SU-DHL-6 (cell line): ENCODE data around the gene STK10.

Source experiments
- EZH2phosphoT487 ChIP-seq: fragments of 200-600 bp; sonication (generic), shearing (Covaris generic); conservative IDR thresholded peaks from 2 replicates; pipeline ENCODE4 v1.6.1; 2018; ENCODE audit warnings: mild to moderate bottlenecking, antibody characterized with exemption, low read length, moderate library complexity, mixed read lengths
- TF ChIP-seq, protein P1 (sequence below): fragments of 200-600 bp; sonication (generic); IDR thresholded peaks from one replicate; pipeline ENCODE4 v1.5.1; 2017; ENCODE audit warnings: antibody characterized with exemption, mild to moderate bottlenecking, low read length, moderate library complexity; ENCODE audit not compliant: insufficient read depth, poor library complexity, severe bottlenecking

DNA sequence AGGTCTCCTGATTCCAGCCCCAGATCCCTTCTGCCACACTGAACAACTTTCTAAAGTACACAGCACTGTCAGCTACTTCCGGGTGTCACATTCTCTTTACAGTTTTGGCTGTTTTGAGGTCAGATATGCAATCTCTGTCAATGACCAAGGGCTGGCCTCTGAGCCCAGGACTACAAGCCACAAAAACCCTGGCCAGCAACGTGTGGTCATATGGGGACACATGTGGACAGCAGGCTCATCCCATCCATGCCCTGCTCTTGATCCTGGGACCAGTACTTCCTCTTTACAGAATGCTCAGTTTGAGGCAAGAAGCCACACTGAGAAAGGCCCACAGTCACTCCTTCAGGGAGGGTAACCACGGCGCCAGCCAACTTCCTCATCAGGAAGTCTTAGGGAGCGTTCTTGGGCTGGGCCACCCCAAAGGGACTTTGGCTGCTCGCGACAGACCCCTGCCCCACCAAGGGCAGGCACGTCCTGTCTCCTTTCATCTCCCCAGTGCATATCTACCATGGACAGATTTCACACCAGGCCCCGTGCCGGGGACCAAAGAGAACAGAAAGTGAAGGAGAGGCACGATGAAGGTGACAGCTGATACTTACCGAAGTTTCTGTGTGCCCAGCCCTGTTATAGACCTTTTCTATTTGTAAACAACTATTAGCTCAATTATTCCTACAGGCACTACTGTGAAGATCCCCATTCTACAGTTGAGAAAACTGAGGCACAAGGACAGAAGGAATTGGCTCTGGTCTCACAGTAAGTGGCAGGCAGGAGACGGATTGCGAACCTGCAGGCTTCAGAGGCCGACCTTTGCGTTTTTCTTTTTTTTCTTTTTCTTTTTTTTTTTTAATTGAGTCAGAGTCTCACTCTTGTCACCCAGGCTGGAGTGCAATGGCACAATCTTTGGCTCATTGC, 37.3 kb downstream of the STK10 start:
- TF ChIP-seq, protein P1, sequence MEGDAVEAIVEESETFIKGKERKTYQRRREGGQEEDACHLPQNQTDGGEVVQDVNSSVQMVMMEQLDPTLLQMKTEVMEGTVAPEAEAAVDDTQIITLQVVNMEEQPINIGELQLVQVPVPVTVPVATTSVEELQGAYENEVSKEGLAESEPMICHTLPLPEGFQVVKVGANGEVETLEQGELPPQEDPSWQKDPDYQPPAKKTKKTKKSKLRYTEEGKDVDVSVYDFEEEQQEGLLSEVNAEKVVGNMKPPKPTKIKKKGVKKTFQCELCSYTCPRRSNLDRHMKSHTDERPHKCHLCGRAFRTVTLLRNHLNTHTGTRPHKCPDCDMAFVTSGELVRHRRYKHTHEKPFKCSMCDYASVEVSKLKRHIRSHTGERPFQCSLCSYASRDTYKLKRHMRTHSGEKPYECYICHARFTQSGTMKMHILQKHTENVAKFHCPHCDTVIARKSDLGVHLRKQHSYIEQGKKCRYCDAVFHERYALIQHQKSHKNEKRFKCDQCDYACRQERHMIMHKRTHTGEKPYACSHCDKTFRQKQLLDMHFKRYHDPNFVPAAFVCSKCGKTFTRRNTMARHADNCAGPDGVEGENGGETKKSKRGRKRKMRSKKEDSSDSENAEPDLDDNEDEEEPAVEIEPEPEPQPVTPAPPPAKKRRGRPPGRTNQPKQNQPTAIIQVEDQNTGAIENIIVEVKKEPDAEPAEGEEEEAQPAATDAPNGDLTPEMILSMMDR = no peak
- no peak for TF ChIP-seq EZH2phosphoT487
